GM12892 (cell line): ENCODE measurements around the gene B3GAT2.

Experiments
- POLR2A ChIP-seq: IDR thresholded peaks from 2 replicates; pipeline ENCODE4 v1.6.1; 2011; ENCODE audit warnings: low read depth, low read length, control low read depth
- POLR2AphosphoS5 ChIP-seq: IDR thresholded peaks from 2 replicates; pipeline ENCODE4 v1.6.1; 2011; ENCODE audit warnings: low read depth, low read length, control low read depth
- TAF1 ChIP-seq: IDR thresholded peaks from 2 replicates; pipeline ENCODE4 v1.6.1; 2011; ENCODE audit warnings: low read depth, mild to moderate bottlenecking, control low read depth, low read length, borderline replicate concordance

DNA sequence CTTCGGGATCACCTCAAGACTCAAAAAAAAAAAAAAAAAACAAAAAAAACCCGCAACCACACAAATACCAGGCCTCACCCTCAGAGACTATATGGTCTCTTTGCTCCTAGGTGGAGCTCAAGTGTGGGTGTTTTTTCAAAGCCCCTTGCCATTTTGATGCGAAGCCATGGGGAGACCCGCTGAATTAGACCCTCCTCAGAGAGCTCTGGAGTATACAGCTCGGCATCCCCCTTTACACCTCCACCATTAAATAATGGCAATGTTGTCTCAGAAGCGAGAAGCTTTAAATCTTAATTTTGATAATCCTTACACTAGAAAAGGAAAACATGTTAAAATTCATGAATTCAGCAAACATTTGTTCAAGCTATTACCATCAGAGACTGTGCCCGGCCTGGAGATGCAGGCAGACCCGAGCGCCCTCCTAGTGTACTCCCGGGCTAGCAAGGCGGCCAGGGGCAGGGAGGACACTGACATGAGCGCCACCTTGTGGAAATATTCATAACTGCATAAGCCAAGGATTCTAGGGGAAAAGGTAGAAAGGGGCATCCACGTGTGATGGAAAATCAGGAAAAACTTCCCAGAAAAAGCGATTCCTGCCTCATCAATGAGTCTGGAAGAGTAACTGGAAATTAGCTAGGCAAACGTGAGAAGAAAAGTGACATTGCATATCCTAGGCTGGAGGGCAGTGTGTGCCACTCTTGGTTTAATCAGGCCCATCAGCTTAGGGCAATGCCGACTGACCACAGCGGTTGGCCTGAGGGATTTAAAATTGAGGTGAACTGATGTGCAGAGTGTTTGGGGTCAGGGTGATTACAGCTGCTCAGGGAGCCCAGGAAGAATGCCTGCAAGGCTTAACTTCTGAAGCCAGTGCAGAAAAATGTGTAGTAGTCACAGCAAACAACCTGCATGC lies 72.5 kb downstream of the B3GAT2 start:
- no peak for TF ChIP-seq POLR2A
- no peak for TF ChIP-seq POLR2AphosphoS5
- no peak for TF ChIP-seq TAF1
